Measurements from ENCODE around the gene TMEM229A.
"Not testable (repeated sequence)": the region's sequence is repeated elsewhere in the genome, so short reads cannot be mapped to it uniquely, and the experiment has no call there.

The TMEM229A gene

DNA sequence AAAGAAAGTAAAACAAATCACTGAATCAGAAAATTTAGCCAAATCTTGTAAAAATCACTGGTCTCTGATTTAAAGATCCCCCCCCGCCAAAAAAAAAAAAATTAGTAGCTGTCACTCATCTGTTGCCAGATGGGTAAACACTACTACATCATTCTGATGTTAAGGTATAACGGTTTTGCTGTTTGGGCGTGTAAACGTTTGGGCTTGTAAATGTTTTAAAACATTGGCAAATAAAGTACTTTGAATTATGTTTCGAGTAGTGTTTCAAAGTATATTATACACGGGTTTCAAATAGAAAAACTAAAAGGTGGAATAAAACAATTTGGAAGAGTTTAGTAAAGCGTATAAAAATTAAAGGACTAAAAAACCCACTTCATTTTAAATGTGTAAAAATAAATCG lies 1.5 kb downstream of the TMEM229A start:
- no peak for DNase-seq

DNA sequence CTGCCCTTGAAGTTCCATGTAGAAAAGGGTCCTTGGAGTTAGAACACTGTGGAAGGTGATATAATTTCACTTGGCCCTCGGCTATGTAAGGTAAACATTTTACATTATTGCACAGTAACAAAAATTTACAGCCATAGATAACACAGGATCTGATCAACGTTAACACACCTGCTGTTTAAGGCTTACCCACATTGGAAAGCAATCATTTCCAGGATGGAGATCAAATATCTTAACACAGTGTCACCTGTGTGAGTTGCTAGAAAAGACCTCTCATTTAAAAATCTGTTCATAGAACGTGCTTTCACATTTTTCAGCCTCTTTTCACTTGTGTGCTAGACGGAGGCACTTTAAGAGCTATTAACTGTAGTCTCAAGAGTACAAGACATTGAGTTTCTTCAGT lies 1.9 kb downstream of the TMEM229A start:
- DNase-seq: no peak

DNA sequence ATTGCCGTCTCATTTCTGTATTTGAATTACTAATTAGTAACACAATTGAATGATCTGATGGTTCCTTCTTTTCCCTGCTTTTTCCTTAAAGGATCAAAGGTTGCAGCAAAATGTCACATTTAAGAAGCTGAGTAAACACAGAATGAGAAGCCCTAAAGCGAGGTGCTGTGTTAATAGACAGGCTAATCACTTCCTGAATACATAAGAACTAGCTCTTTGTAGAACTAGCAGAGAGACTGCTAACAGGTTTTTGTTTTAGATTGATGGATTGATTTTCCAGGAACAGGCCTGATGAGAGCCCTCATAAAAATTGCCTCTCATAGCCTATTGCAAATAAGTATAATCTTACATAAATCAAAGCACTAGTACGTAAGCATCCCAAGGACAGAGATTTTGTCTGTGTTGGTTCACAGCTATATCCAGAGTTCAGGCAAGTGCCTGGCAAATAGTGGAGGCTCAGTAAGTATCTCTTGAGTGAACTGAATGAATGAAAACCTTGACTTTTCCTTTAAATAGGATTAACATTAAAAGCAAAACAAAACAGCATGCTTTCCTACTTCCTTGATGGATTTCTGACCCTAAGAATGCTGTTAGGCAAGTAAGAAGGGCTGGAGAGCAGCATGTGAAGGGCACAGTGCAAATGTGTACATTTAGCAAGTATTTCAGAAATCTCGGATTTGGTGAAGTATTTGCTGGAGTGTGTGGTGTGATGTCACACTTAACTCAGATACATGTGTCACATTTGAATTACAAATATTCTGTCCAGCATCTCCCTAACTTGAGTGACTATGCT lies 3.3 kb downstream of the TMEM229A start:
- no peak for DNase-seq

DNA sequence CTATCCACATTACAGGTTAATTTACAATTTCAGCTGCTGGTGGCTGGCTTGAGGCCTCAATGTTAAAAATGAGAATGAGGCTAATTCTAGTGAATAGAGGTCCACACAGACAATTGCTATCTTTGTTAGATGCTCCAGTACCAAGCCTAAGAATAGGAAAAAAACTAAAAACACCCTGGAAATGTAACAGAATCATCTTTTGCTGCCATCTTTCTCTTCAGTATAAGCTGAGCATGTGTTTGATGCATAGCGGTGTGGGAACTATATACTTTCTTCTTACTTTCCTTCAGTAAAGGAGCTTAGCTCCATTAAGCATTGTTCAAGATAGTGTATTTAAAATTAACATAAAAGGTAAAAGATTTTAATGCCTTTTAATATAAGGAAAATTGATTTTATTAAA lies 5.6 kb downstream of the TMEM229A start:
- no peak for DNase-seq

DNA sequence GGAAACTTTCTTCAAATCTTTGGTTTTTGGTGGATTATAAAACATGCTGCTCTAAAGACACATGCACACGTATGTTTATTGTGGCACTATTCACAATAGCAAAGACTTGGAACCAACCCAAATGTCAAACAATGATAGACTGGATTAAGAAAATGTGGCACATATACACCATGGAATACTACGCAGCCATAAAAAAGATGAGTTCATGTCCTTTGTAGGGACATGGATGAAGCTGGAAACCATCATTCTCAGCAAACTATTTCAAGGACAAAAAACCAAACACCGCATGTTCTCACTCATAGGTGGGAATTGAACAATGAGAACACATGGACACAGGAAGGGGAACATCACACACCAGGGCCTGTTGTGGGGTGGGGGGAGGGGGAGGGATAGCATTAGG lies 8.5 kb downstream of the TMEM229A start:
- not testable (repeated sequence) for DNase-seq

DNA sequence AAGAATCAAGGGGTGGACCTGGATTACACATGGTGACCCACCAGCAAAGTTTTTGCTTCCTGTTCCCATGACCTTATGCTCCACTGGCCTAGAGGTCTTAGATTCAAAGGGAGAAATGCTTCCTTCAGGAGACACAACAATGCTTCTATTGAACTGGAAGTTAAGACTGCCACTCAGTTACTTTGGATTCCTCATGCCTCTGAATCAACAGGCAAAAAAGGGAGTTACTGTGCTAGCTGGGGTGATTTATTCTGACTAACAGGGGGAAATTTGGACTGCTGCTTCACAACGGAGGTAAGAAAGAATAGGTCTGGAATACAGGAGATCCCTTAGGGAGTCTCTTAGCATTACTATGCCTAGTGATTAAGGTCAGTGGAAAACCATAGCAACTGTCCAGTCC lies 10.3 kb downstream of the TMEM229A start:
- DNase-seq: no peak

DNA sequence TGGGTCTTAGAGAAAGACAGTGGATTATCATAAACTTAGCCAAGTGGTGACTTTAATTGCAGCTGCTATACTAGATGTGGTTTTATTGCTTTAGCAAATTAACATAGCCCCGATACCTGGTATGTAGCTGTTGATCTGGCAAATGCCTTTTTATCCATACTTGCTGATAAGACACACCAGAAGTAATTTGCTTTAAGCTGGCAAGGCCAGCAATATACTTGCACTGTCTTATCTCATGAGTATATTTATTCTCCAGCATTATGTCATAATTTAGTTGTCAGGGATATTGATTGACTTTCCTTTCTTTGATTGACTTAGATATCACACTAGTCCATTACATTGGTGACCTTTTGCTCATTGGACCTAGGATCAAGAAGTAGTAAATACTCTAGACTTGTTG lies 12.8 kb downstream of the TMEM229A start:
- no peak for DNase-seq

DNA sequence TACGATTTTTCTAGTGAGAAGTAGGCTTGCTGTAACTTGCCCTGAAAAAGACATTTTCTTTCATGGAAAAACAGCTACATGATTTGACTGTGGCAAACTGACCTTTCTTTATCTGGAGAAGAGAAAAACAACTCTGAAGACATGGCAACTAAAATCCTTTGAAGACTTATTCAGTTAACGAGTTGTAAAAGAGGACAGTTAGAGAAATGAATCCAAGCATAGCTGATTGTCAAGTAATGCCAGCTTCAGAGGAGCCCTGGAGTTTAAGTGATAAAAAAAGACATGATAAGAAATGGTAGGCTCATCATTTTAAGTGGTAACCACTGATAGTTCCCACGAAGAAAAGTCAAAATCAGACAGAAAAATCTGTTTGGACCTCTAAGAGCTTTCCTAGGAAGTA lies 19.6 kb downstream of the TMEM229A start:
- DNase-seq: no peak

DNA sequence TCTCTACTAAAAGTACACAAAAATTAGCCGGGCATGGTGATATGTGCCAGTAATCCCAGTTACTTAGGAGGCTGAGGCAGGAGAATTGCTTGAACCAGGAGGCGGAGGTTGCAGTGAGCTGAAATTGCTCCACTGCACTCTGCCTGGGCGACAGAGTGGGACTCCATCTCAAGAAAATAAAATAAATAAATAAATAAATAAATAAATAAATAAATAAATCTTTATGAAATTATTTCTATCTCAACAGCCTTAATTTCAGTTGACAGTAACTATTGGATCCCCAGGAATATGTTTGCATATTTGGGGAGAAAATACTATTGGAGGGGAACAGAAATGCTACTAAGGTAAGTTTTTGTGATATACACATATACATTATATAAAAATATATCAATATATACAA lies 20.0 kb downstream of the TMEM229A start:
- DNase-seq: no peak

DNA sequence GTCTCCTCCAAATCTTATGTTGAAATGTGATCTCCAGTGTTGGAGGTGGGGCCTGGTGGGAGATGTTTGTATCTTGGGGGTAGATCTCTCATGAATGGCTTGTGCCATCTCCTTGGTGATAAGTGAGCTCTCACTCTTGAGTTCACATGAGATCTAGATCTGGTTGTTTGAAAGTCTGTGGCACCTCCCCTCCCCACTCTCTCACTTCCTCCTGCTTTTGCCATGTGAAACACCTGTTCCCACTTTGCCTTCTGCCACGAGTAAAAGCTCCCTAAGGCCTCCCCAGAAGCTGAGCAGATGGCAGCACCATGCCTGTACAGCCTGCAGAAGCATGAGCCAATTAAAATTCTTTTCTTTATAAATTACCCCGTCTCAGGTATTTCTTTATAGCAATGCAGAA lies 23.5 kb downstream of the TMEM229A start:
- DNase-seq: no peak

DNA sequence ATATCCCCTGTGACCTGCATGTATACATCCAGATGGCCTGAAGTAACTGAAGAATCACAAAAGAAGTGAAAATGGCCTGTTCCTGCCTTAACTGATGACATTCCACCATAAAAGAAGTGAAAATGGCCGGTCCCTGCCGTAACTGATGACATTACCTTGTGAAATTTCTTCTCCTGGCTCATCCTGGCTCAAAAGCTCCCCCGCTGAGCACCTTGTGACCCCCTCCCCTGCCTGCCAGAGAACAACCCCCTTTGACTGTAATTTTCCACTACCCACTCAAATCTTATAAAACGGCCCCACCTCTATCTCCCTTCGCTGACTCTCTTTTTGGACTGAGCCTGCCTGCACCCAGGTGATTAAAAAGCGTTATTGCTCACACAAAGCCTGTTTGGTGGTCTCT lies 24.6 kb downstream of the TMEM229A start:
- not testable (repeated sequence) for DNase-seq

DNA sequence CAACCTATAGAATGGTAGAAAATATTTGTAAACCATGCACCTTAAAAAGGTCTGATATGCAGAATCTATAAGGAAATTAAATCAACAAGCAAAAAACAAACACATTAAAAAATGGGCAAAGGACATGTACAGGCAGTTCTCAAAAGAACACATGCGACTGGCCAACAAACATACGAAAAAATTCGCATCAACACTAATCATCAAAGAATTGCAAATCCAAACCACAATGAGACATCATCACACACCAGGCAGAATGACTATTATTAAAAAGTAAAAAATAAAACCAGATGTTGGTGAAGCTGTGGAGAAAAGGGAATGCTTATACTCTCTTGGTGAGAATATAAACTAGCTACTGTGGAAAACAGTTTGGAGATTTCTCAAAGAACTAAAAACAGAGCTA lies 33.2 kb downstream of the TMEM229A start:
- no peak for DNase-seq

DNA sequence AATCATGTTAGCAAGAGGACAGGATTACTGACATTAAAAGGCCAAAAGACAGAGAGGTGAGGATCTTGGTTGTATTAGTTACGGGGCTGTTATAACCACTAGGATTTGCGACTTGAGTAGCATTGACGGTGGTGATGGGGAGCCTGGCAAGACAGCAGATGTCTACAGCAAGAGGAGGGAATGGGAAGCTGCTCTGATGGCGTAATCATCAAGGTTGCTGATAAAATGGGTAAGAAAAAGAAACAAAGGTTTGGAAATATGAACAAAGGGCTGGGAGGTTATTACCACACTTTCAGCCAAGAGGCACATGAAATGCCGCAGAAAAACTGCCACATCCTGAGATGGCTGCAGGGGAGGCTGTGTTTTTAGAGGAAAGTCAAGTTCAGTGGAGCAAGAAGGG lies 33.9 kb downstream of the TMEM229A start:
- no peak for DNase-seq

DNA sequence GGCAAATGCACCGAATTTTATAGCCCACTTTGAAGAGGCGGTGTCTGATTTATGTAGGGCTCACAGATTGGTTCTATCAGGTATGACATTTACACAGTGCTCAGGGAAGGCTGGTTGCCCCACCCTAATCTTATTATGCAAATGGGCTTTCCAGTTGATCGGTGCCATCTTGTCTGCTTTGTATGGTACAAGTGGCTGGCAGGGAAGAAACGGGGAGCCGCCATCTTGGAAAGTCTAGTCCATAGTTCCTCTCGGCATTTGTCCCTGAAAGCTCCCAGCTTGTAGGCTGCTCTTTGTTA lies 36.6 kb downstream of the TMEM229A start:
- no peak for DNase-seq

DNA sequence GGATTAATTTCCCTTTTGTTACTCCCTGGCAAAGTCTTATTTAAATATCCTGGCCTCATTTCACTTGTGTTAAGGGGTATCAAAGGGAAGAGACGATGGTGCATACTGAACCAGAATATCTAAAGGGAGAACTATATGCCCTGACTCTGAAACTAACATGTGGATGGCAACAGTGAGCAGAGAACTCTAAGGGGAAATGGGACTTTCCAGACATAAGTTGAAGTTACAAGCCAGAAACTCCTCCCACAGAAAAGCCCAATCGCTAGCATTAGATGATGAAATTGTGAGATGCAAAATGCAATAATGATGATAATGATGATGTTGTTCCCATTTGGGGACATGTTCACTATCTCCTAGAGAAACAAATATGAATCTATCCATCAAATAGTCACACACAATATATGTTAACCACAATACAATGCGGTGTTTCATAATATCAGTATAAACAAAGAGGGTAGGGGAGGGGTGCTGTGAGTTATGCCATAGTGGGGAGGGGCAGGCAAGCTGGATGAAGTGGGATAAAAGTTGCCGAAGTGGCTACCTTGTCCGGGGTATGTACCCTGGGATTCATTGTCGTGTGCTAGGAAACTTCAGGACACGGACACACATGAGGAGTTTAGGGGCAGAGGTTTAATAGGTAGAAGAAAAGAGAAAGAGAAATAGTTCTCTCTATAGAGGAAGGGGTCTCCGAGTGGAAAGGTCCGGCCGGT lies 37.1 kb downstream of the TMEM229A start:
- no peak for DNase-seq

DNA sequence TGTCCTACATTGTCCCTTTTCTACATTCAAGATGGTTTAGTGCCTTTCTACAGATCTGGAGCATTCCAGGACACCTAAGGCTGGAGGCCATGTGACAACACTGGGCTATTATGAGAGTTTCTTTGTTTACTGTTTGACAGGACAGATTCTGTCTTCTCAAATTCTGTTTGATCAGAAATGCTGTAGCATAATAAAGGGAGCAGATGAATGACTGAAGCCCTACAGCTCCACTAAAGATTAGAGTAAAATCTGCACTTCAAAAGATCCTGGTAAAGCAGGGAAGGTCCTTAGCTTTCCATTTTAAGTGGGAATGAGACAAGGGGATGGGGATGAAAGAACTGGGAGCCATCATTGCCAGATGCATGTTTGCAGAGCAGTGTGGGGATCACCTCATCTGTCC lies 38.4 kb downstream of the TMEM229A start:
- no peak for DNase-seq

DNA sequence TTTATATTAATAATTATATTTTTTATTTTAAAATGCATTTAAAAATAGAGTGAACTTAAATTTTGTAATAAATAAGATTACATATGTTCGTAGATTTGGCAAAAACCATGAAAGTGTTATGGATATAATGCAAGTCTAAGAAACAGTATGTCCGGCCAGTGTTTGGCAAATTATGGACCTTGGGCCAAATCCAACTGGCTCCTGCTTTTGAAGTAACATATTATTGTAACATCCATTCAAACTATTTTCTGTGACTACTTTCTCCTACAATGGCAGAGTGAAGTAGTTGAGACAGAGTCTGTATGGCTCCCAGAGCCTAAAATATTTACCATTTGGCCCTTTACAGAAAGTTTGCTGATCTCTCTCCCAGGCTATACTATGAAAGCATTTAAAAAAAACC lies 38.9 kb downstream of the TMEM229A start:
- no peak for DNase-seq

DNA sequence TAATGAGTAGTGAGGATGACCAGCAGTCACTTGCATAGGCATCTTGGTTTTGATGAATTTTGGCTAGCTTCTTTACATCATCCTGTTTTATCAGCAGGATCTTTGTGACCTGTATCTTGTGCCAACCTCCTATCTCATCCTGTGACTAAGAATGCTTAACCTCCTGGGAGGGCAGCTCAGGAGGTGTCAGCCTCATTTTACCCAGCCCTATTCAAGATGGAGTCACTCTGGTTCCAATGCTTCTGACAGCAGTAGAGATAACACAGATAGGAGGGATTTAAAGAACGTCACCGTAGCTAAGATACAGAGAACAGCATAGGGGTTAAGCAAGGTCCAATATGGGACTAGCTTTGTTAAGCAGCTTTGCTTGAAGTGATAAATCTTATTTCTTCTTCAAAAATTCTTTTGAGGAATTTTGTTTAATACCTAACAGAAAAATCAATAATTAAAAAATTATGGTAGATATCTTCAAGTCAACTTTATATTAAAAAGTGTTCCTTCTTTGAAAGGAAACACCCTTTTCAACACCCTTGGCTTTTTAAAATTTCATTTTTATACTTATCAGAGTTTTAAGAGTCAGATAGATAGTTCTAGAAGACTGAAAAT lies 39.9 kb downstream of the TMEM229A start:
- DNase-seq: no peak

DNA sequence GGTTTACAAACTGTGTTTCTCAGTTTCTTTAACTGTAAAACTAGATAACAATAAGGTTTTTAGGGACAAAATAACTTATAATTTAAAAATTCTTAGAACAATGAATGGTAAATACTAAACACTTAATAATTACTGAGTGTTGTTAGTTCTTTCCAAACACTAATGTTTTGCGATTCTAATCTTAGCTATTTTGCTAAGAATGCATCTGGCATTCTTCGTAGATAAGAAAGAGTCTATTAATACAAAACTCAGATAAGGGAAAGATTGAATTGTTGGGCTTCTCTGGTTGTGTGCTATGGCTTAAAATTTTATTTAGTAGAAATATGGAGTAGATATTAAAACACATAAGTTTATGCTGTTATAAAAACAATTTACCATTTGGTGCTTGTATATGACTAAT lies 45.4 kb downstream of the TMEM229A start:
- DNase-seq: no peak

Measured in activated CD4-positive, alpha-beta T cell treated with anti-CD3 and anti-CD28 coated beads, Interleukin-2, Interleukin-6, amounts not matched to agents 100 ng/mL and 50 ng/mL, durations not matched to agents 16 hours and 8 hours (primary cell).